GM19467 (cell line): Measurements from ENCODE around the gene SAMD4B.

Experiments used
- ATAC-seq: cut with Tn5 transposase; IDR thresholded peaks from one replicate; pipeline ENCODE4 v1.9.1; 2021; ENCODE audit warnings: mild to moderate bottlenecking, moderate library complexity; ENCODE audit not compliant: unreplicated experiment

SAMD4B gene

GRCh38 chr19:39420769-39421168 is 78.5 kb downstream of the SAMD4B start:
- ATAC-seq = no peak

- no peak for ATAC-seq
Measured at GRCh38 chr19:39422020-39422419, 79.8 kb downstream of the SAMD4B start.

GRCh38 chr19:39423258-39424086 is 81.3 kb downstream of the SAMD4B start:
- ATAC-seq = no peak

- ATAC-seq = no peak
Measured at GRCh38 chr19:39424934-39425333, 82.7 kb downstream of the SAMD4B start.

GRCh38 chr19:39425744-39426143 is 83.5 kb downstream of the SAMD4B start:
- no peak for ATAC-seq

GRCh38 chr19:39426170-39426569 is 83.9 kb downstream of the SAMD4B start:
- ATAC-seq = no peak

GRCh38 chr19:39427707-39428106 is 85.5 kb downstream of the SAMD4B start:
- ATAC-seq = no peak

- no peak for ATAC-seq
Measured at GRCh38 chr19:39428283-39429112, 86.3 kb downstream of the SAMD4B start.

- ATAC-seq = no peak
Measured at GRCh38 chr19:39430675-39431593, 88.7 kb downstream of the SAMD4B start.

- ATAC-seq = no peak
Measured at GRCh38 chr19:39432677-39433025, 90.4 kb downstream of the SAMD4B start.

- no peak for ATAC-seq
Measured at GRCh38 chr19:39433480-39434079, 91.4 kb downstream of the SAMD4B start.

- ATAC-seq = no peak
Measured at GRCh38 chr19:39434123-39435076, 92.2 kb downstream of the SAMD4B start.
